Keratinocyte (primary cell): ENCODE measurements around the gene TSPEAR. TPM values are rescaled to one million over a fixed set of nuclear protein-coding genes. Genes with fewer than 3 reads are reported as not detected.

Experiments
- DNase-seq: peaks from one replicate; pipeline ENCODE4 v3.0.0-alpha.2; 2011; ENCODE audit warnings: low read depth, missing footprints, low spot score
- FAIRE-seq: peaks from 2 replicates; lab custom pipeline; 2011; peaks lifted over from hg19 to GRCh38; lab: Jason Lieb, UNC
- H2AFZ ChIP-seq: 2 replicates; pipeline ENCODE4 v1.6.0; 2012; ENCODE audit warnings: low read length, control low read depth, inconsistent platforms; ENCODE audit not compliant: control insufficient read depth
- H3K27ac ChIP-seq: 2 replicates; pipeline ENCODE4 v1.5.1; 2011; ENCODE audit warnings: low read length; ENCODE audit not compliant: control insufficient read depth, insufficient read depth
- H3K27me3 ChIP-seq: 3 replicates; pipeline ENCODE4 v1.6.0; 2011; ENCODE audit warnings: low read length; ENCODE audit not compliant: control insufficient read depth, insufficient read depth; ENCODE audit errors: extremely low read depth
- H3K36me3 ChIP-seq, 2 experiments: 2 replicates in 1 of 2; 3 replicates in 1 of 2; pipeline ENCODE4 v1.5.1; 2011; ENCODE audit warnings: low read length in 2 of 2, mild to moderate bottlenecking in 1 of 2; ENCODE audit not compliant: control insufficient read depth in 2 of 2, insufficient read depth in 2 of 2; ENCODE audit errors: extremely low read depth in 1 of 2
- H3K4me1 ChIP-seq: 3 replicates; pipeline ENCODE4 v1.5.1; 2011; ENCODE audit warnings: low read length; ENCODE audit not compliant: control insufficient read depth, insufficient read depth; ENCODE audit errors: extremely low read depth
- H3K4me2 ChIP-seq: 3 replicates; pipeline ENCODE4 v1.6.0; 2011; ENCODE audit warnings: low read depth, low read length; ENCODE audit not compliant: control insufficient read depth, insufficient read depth; ENCODE audit errors: extremely low read depth
- H3K4me3 ChIP-seq, 3 experiments: fragments of 200-600 bp in 1 of 3; sonication (generic) in 1 of 3; 2 replicates in 2 of 3; 3 replicates in 1 of 3; pipeline ENCODE4 v1.5.1; 2011 to 2016; ENCODE audit warnings: low read length in 3 of 3, mild to moderate bottlenecking in 3 of 3, control low read depth in 2 of 3, inconsistent platforms in 1 of 3, low read depth in 1 of 3, mixed read lengths in 1 of 3, mixed run types in 1 of 3, moderate library complexity in 1 of 3; ENCODE audit not compliant: control insufficient read depth in 2 of 3, insufficient read depth in 2 of 3; ENCODE audit errors: extremely low read depth in 1 of 3
- H3K79me2 ChIP-seq: 2 replicates; pipeline ENCODE4 v1.6.0; 2012; ENCODE audit warnings: low read length; ENCODE audit not compliant: control insufficient read depth, insufficient read depth
- H3K9ac ChIP-seq: 3 replicates; pipeline ENCODE4 v1.6.0; 2011; ENCODE audit warnings: low read length; ENCODE audit not compliant: control insufficient read depth, insufficient read depth; ENCODE audit errors: extremely low read depth
- H3K9me1 ChIP-seq: 3 replicates; pipeline ENCODE4 v1.6.0; 2011; ENCODE audit warnings: low read length; ENCODE audit not compliant: control insufficient read depth, insufficient read depth; ENCODE audit errors: extremely low read depth
- H3K9me3 ChIP-seq: 2 replicates; pipeline ENCODE4 v1.5.1; 2012; ENCODE audit warnings: low read depth, low read length; ENCODE audit not compliant: control insufficient read depth
- H4K20me1 ChIP-seq: 3 replicates; pipeline ENCODE4 v1.6.0; 2011; ENCODE audit warnings: low read length; ENCODE audit not compliant: control insufficient read depth, insufficient read depth; ENCODE audit errors: extremely low read depth
- EZH2 ChIP-seq: IDR thresholded peaks from one replicate; pipeline ENCODE4 v1.6.1; 2012; ENCODE audit warnings: inconsistent platforms, mild to moderate bottlenecking, low read length, moderate library complexity
- dilution Hi-C: fragments of 300-500 bp; cut with MboI; formaldehyde crosslinking; loops from one replicate; pipeline ENCODE4 v1.7.0; 2020; ENCODE audit warnings: low sequenced_read_pairs; ENCODE audit not compliant: extremely low pct_ligation_motif_present
- polyA plus RNA-seq, 5 experiments: library from polyadenylated mRNA; depleted of rRNA in 3 of 5; stranded (reverse) in 3 of 5; stranded (forward) in 1 of 5; unstranded in 1 of 5; fragments of >200 nt; gene quantifications; 1 replicate in 1 of 5; 2 replicates in 3 of 5; 3 replicates in 1 of 5; pipeline versions ENCODE4 v1.2.1 to v1.2.3, GENCODE V29; 2011 to 2012; ENCODE audit warnings: missing spikeins in 2 of 5, low read depth in 1 of 5, low replicate concordance in 1 of 5
- TF ChIP-seq, protein P1 (sequence below), 3 experiments: IDR thresholded peaks in 1 of 3; conservative IDR thresholded peaks in 1 of 3; optimal IDR thresholded peaks in 1 of 3; 2 replicates in 2 of 3; 3 replicates in 1 of 3; pipeline versions ENCODE3 to v1.5.1; 2011; ENCODE audit warnings: low read length in 3 of 3, mild to moderate bottlenecking in 3 of 3, moderate library complexity in 2 of 3, control low read depth in 1 of 3, inconsistent platforms in 1 of 3; ENCODE audit not compliant: insufficient read depth in 2 of 3; ENCODE audit errors: extremely low read depth in 1 of 3

TSPEAR gene
- polyA plus RNA-seq, 1 donor (not counting 4 experiments of a cell fraction or from before 2014, with no cell fraction given): 0.12 TPM

- FAIRE-seq: no peak
- dilution Hi-C loops: loop anchor here (25.0 kb wide), 1 partner anchor 240 kb away; no protein-coding TSS in a partner anchor
- TF ChIP-seq, protein P1, sequence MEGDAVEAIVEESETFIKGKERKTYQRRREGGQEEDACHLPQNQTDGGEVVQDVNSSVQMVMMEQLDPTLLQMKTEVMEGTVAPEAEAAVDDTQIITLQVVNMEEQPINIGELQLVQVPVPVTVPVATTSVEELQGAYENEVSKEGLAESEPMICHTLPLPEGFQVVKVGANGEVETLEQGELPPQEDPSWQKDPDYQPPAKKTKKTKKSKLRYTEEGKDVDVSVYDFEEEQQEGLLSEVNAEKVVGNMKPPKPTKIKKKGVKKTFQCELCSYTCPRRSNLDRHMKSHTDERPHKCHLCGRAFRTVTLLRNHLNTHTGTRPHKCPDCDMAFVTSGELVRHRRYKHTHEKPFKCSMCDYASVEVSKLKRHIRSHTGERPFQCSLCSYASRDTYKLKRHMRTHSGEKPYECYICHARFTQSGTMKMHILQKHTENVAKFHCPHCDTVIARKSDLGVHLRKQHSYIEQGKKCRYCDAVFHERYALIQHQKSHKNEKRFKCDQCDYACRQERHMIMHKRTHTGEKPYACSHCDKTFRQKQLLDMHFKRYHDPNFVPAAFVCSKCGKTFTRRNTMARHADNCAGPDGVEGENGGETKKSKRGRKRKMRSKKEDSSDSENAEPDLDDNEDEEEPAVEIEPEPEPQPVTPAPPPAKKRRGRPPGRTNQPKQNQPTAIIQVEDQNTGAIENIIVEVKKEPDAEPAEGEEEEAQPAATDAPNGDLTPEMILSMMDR (optimal IDR thresholded peaks at IDR 0.05 in 1 of 3, IDR thresholded peaks at IDR 0.05 in 1 of 3, conservative IDR thresholded peaks at IDR 0.05 in 1 of 3; ENCODE audit: extremely low read depth in 1 of 3, insufficient read depth in 2 of 3, low read length in 3 of 3): no peak
- TF ChIP-seq EZH2: no peak
- DNase-seq: no peak
- peak overlapping the region; percentile 9 for H3K4me2 ChIP-seq
- H4K20me1 ChIP-seq: no peaks in the 10 kb centered on the region
- peaks cover 8% of the 10 kb centered on the region for H3K27me3 ChIP-seq
- no peaks in the 10 kb centered on the region for H3K36me3 ChIP-seq
- H3K79me2 ChIP-seq: no peaks in the 10 kb centered on the region
- H3K9ac ChIP-seq: no peak overlapping the region
- H2AFZ ChIP-seq: no peak overlapping the region
- peaks cover 17% of the 10 kb centered on the region for H3K9me3 ChIP-seq
- H3K9me1 ChIP-seq: no peaks in the 10 kb centered on the region
- H3K27ac ChIP-seq: no peak overlapping the region
- no peak overlapping the region for H3K4me3 ChIP-seq
- H3K4me1 ChIP-seq: no peaks in the 10 kb centered on the region
Observed at GRCh38 chr21:44496564-44497550, 214.5 kb downstream of the TSPEAR start.

DNA sequence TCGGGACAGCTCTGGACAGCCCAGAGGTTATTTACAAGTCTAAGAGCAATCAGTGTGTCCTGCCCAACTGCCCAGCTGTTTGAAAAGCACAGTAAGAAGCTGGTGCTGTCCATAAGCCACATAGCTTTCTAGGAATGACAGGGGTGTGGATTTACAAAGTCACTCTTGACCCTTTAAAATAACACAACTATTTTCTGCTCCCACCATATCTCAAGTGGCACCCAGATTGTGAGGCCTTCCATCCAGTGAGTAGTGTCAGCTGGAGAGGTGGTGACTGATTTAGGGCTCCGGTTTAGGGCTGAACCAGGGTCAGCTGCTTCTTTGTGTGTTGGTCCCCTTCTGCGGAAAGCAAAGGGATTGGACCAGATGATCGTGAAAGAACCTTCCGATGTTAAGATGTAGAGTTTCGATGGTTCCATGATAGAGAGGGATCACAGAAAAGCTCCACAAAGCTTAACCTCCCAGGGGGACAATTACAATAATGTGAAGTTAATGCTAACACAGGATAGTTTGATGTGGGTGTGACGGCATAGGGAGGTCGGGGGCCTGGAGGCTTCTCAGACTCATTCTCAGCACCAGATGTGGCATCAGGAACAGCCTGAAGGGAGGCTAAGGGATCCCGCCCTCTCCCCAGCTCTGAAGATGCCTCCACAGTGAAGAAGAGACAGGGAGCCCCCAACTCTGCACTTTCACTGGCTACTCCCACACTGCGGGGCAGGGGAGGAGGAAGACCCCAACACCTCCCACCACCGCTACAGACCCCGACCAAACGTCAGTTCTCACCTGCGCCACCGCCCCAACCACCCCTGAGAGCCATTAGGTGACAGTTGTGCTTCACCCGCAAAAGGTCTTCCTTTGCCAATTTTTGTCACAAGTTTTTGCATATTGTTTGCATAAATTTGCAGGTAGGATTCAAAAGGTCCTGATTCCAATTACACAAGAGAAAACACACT, 215.5 kb downstream of the TSPEAR start:
- DNase-seq (no peak), FAIRE-seq (no peak)
- Histone ChIP-seq H3K36me3 (no peaks in the 10 kb centered on the region), H3K79me2 (no peaks in the 10 kb centered on the region), H3K4me2 (peak overlapping the region; percentile 9), H2AFZ (no peak overlapping the region), H4K20me1 (no peaks in the 10 kb centered on the region), H3K9me3 (peaks cover 17% of the 10 kb centered on the region), H3K4me1 (no peaks in the 10 kb centered on the region), H3K27ac (no peak overlapping the region), H3K9ac (no peak overlapping the region), H3K27me3 (peaks cover 8% of the 10 kb centered on the region), H3K4me3 (no peak overlapping the region), H3K9me1 (no peaks in the 10 kb centered on the region)
- dilution Hi-C loops: loop anchor here (25.0 kb wide), 1 partner anchor 241 kb away; no protein-coding TSS in a partner anchor
- TF ChIP-seq EZH2: no peak
- TF ChIP-seq, protein P1 (optimal IDR thresholded peaks at IDR 0.05 in 1 of 3, IDR thresholded peaks at IDR 0.05 in 1 of 3, conservative IDR thresholded peaks at IDR 0.05 in 1 of 3; ENCODE audit: extremely low read depth in 1 of 3, insufficient read depth in 2 of 3, low read length in 3 of 3): no peak
